Measurements from ENCODE around the gene ASB1. TPM values are rescaled to one million over a fixed set of nuclear protein-coding genes. Genes with fewer than 3 reads are reported as not detected.

Gene ASB1
- total and polyA plus RNA-seq, 10 of the 15 experiments (the other 5 are each of a cell fraction or from before 2014, with no cell fraction given), result 5.2 to 31.2 (median 25.8) TPM

GRCh38 chr2:238383135-238383534, 43.6 kb upstream of the ASB1 start:
- ChIA-PET SMC1A (ENCODE audit: uncharacterized antibody, unreplicated experiment) (no interaction called here), CTCF (no interaction called here), POLR2A (no interaction called here), RAD21 (ENCODE audit: unreplicated experiment) (no interaction called here)
- Histone ChIP-seq H3K36me3 (ENCODE audit: control insufficient read depth in 2 of 2, insufficient read depth in 2 of 2, low read length in 1 of 2) (no peaks in the 10 kb centered on the region), H3K9ac (ENCODE audit: control insufficient read depth, insufficient read depth, low read length) (no peak overlapping the region), H3K27ac (ENCODE audit: control insufficient read depth, insufficient read depth) (no peak overlapping the region), H3K27me3 (replicated peaks in 1 of 2; ENCODE audit: control insufficient read depth in 2 of 2, insufficient read depth in 2 of 2, low read length in 1 of 2) (no peaks in the 10 kb centered on the region), H3K4me2 (ENCODE audit: control insufficient read depth, insufficient read depth) (no peak overlapping the region), H3K79me2 (ENCODE audit: control insufficient read depth, insufficient read depth, low read length) (no peaks in the 10 kb centered on the region), H3K4me1 (ENCODE audit: control insufficient read depth, insufficient read depth, low read length) (peaks cover 3% of the 10 kb centered on the region; the same call in 1 of the 2 replicates), H3K9me3 (replicated peaks; ENCODE audit: control insufficient read depth, insufficient read depth, low read length) (no peaks in the 10 kb centered on the region), H4K20me1 (ENCODE audit: control insufficient read depth, insufficient read depth) (no peaks in the 10 kb centered on the region), H2AFZ (ENCODE audit: control insufficient read depth, low read depth, low read length) (no peak overlapping the region), H3K4me3 (no peak overlapping the region)
- TF ChIP-seq CBX5 (IDR thresholded peaks at IDR 0.05; ENCODE audit: low read depth) (no peak), CEBPZ (IDR thresholded peaks at IDR 0.05; ENCODE audit: low read depth, low read length) (no peak), RAD51 (IDR thresholded peaks at IDR 0.05) (no peak), POLR2AphosphoS5 (IDR thresholded peaks at IDR 0.05; ENCODE audit: low read length) (no peak), STAT3 (IDR thresholded peaks at IDR 0.05; ENCODE audit: low read depth, low read length) (no peak), IRF5 (IDR thresholded peaks at IDR 0.05; ENCODE audit: borderline replicate concordance) (no peak), EED (IDR thresholded peaks at IDR 0.05; ENCODE audit: low read depth) (no peak), FOS (IDR thresholded peaks at IDR 0.05; ENCODE audit: borderline replicate concordance, extremely low read depth, insufficient read length) (no peak), RELA (IDR thresholded peaks at IDR 0.05; ENCODE audit: borderline replicate concordance, partially characterized antibody) (no peak), KAT2A (conservative IDR thresholded peaks at IDR 0.05; ENCODE audit: control insufficient read depth, low read depth, low read length) (no peak), ZNF592 (IDR thresholded peaks at IDR 0.05) (no peak), POU2F2 (IDR thresholded peaks at IDR 0.05; ENCODE audit: borderline replicate concordance, low read depth, low read length) (no peak), CREB1 (IDR thresholded peaks at IDR 0.05; ENCODE audit: low read depth) (no peak)
- no peak for FAIRE-seq
- intact Hi-C loops (cut with micrococcal nuclease; ENCODE audit: unreplicated experiment) (no loop called here), in situ Hi-C loops (cut with MboI) (no loop called here)
- DNase-seq (ENCODE audit: low read depth, low spot score), result no peak
- no TSS peak for BruUV-seq (replicated peaks)
- ATAC-seq, result no peak
- WGBS (ENCODE audit: insufficient coverage, insufficient replicate concordance, low lambda C conversion rate, missing lambda C conversion rate), result 77% methylated on average over 5 of the region's 5 CpGs

Data from GM12878 (cell line).